GM19193 (cell line): Measurements from ENCODE around the gene HDAC6.

Experiments used
- POLR2A ChIP-seq: IDR thresholded peaks from 4 replicates; pipeline ENCODE4 v1.6.1; 2011; ENCODE audit not compliant: insufficient read depth, insufficient read length; ENCODE audit errors: extremely low read depth

HDAC6 gene

GRCh38 chrX:48801280-48802088 lies at the start of gene HDAC6:
HDAC6 (plus strand) TSS chrX:48802067; CDS start chrX:48802693, 626 bp downstream.
- peak; percentile 48 for TF ChIP-seq POLR2A

- TF ChIP-seq POLR2A: no peak
Observed at GRCh38 chrX:48752498-48752897, 49.4 kb upstream of the HDAC6 start.

- TF ChIP-seq POLR2A: no peak
Observed at GRCh38 chrX:48753708-48754228, 48.1 kb upstream of the HDAC6 start.

GRCh38 chrX:48754238-48754637 lies 47.6 kb upstream of the HDAC6 start:
- TF ChIP-seq POLR2A: no peak

GRCh38 chrX:48761674-48762471 lies 40.0 kb upstream of the HDAC6 start, which contains the start of gene GLOD5:
GLOD5 (plus strand) TSS chrX:48761747; CDS start chrX:48761791, 44 bp downstream.
- TF ChIP-seq POLR2A: no peak

GRCh38 chrX:48769230-48769629 lies 32.6 kb upstream of the HDAC6 start:
- TF ChIP-seq POLR2A: no peak

GRCh38 chrX:48770296-48770695 lies 31.6 kb upstream of the HDAC6 start:
- no peak for TF ChIP-seq POLR2A

GRCh38 chrX:48772602-48773001 lies 29.3 kb upstream of the HDAC6 start:
- no peak for TF ChIP-seq POLR2A

- TF ChIP-seq POLR2A: no peak
Observed at GRCh38 chrX:48776818-48777439, 24.9 kb upstream of the HDAC6 start.

- no peak for TF ChIP-seq POLR2A
Observed at GRCh38 chrX:48779399-48779798, 22.5 kb upstream of the HDAC6 start.

GRCh38 chrX:48781705-48782104 lies 20.2 kb upstream of the HDAC6 start:
- no peak for TF ChIP-seq POLR2A

- TF ChIP-seq POLR2A: no peak
Observed at GRCh38 chrX:48782216-48782615, 19.7 kb upstream of the HDAC6 start.

- TF ChIP-seq POLR2A: no peak
Observed at GRCh38 chrX:48782795-48783194, 19.1 kb upstream of the HDAC6 start.

- no peak for TF ChIP-seq POLR2A
Observed at GRCh38 chrX:48784726-48785125, 17.1 kb upstream of the HDAC6 start.

GRCh38 chrX:48785186-48785539 lies 16.7 kb upstream of the HDAC6 start:
- TF ChIP-seq POLR2A: no peak
